ENCODE data around the gene KDELR1. TPM values are rescaled to one million over a fixed set of nuclear protein-coding genes. Genes with fewer than 3 reads are reported as not detected.

KDELR1 gene
- total and polyA plus RNA-seq, 8 donors: 58.7 to 113 (median 83.3) TPM

- DNase-seq (no peak), FAIRE-seq (no peak), ATAC-seq (no peak)
- Histone ChIP-seq H3K4me1 (peaks cover 0 to 4% (median 0%) of the 10 kb centered on the region in 3 donors), H3K36me3 (no peaks in the 10 kb centered on the region), H3K27me3 (no peaks in the 10 kb centered on the region), H3K4me3 (no peak overlapping the region), H3K9me3 (no peaks in the 10 kb centered on the region), H3K27ac (no peak overlapping the region)
- intact Hi-C loops (cut with DNase I): no loop called here
- 92% methylated on average over 14 of the region's 14 CpGs for WGBS, 2 donors
- no peak for TF ChIP-seq CTCF (IDR thresholded peaks at IDR 0.05)
Measured at GRCh38 chr19:48338802-48339503, 52.4 kb downstream of the KDELR1 start.

GRCh38 chr19:48338253-48338755 lies 53.0 kb downstream of the KDELR1 start:
- no peak for ATAC-seq
- Histone ChIP-seq H3K27ac (no peak overlapping the region), H3K4me3 (no peak overlapping the region), H3K4me1 (peaks cover 0 to 6% (median 0%) of the 10 kb centered on the region in 3 donors), H3K36me3 (no peaks in the 10 kb centered on the region), H3K27me3 (no peaks in the 10 kb centered on the region), H3K9me3 (no peaks in the 10 kb centered on the region)
- DNase-seq: peak in 1 of 6 donors; percentile 54
- TF ChIP-seq CTCF (IDR thresholded peaks at IDR 0.05): no peak
- 92 to 95% methylated on average over 14 of the region's 14 CpGs for WGBS, 2 donors
- FAIRE-seq: no peak
- intact Hi-C loops (cut with DNase I): no loop called here

GRCh38 chr19:48333467-48334384 lies 57.6 kb downstream of the KDELR1 start:
- Histone ChIP-seq H3K36me3 (no peaks in the 10 kb centered on the region), H3K4me1 (peaks cover 0 to 22% (median 8%) of the 10 kb centered on the region in 3 donors), H3K4me3 (peak overlapping the region; percentile 11 to 52 (median 26)), H3K27ac (peak overlapping the region; percentile 72 to 96 (median 92)), H3K9me3 (no peaks in the 10 kb centered on the region), H3K27me3 (no peaks in the 10 kb centered on the region)
- WGBS, 2 donors: 5% methylated on average over 53 to 54 of the region's 54 CpGs
- FAIRE-seq (no peak), ATAC-seq (peak; percentile 80 to 87 (median 82)), DNase-seq (peak; percentile 89 to 98 (median 93))
- intact Hi-C loops (cut with DNase I): no loop called here
- TF ChIP-seq CTCF (IDR thresholded peaks at IDR 0.05): peak; percentile 50 to 82 (median 76)

- H3K27ac ChIP-seq: peak overlapping the region; percentile 72 to 96 (median 92)
- peaks cover 0 to 24% (median 8%) of the 10 kb centered on the region in 3 donors for H3K4me1 ChIP-seq
- ATAC-seq: peak; percentile 76 to 83 (median 78)
- WGBS, 2 donors: 0% methylated on average over 25 of the region's 25 CpGs
- FAIRE-seq: peak; percentile 96
- intact Hi-C loops (cut with DNase I): no loop called here
- H3K36me3 ChIP-seq: no peaks in the 10 kb centered on the region
- TF ChIP-seq CTCF (IDR thresholded peaks at IDR 0.05): no peak
- peak overlapping the region; percentile 11 to 52 (median 26) for H3K4me3 ChIP-seq
- no peaks in the 10 kb centered on the region for H3K9me3 ChIP-seq
- peak; percentile 90 to 96 (median 93) for DNase-seq
- H3K27me3 ChIP-seq: no peaks in the 10 kb centered on the region
Measured at GRCh38 chr19:48332662-48333466, 58.5 kb downstream of the KDELR1 start.

Other genes starting within 250 kb of the KDELR1 start
- 10 to 100 TPM; 10.1 to 23.5 (median 17.0) TPM for gene LIG1, start 221.2 kb downstream of the KDELR1 start, total RNA-seq
- 10 to 100 TPM; 42.1 to 78.8 TPM for gene LIG1, start 221.2 kb downstream of the KDELR1 start, polyA plus RNA-seq
- gene ZSWIM9, start 220.9 kb downstream of the KDELR1 start, total RNA-seq: 1 to 10 TPM; 2.8 to 5.9 (median 4.0) TPM
- 1 to 10 TPM; 3.1 to 4.3 TPM for gene ZSWIM9, start 220.9 kb downstream of the KDELR1 start, polyA plus RNA-seq
- gene CARD8, start 135.6 kb downstream of the KDELR1 start, total RNA-seq: 10 to 100 TPM in 5 of 6 donors, 1 to 10 TPM in 1; 8.6 to 26.0 (median 15.1) TPM
- 10 to 100 TPM; 19.4 to 19.8 TPM for gene CARD8, start 135.6 kb downstream of the KDELR1 start, polyA plus RNA-seq
- 1 to 10 TPM in 3 of 6 donors, under 1 TPM in 3; 0.16 to 2.0 (median 0.94) TPM for gene ZNF114, start 121.5 kb downstream of the KDELR1 start, total RNA-seq
- gene ZNF114, start 121.5 kb downstream of the KDELR1 start, polyA plus RNA-seq: under 1 TPM; 0.30 to 0.70 TPM
- gene EMP3, start 66.0 kb downstream of the KDELR1 start, total RNA-seq: 10 to 100 TPM in 2 of 6 donors, 1 to 10 TPM in 4; 2.5 to 14.9 (median 6.4) TPM
- gene EMP3, start 66.0 kb downstream of the KDELR1 start, polyA plus RNA-seq: 10 to 100 TPM; 17.6 to 23.8 TPM
- 1 to 10 TPM; 3.3 to 7.3 (median 4.4) TPM for gene TMEM143, start 27.6 kb downstream of the KDELR1 start, total RNA-seq
- 10 to 100 TPM in 1 of 2 donors, 1 to 10 TPM in 1; 8.0 to 11.2 TPM for gene TMEM143, start 27.6 kb downstream of the KDELR1 start, polyA plus RNA-seq
- gene SYNGR4, start 27.2 kb downstream of the KDELR1 start, total RNA-seq: 1 to 10 TPM in 1 of 6 donors, under 1 TPM in 3, not detected in 2; 0.19 to 1.1 (median 0.25) TPM
- 10 to 100 TPM in 1 of 2 donors, under 1 TPM in 1; 0.91 to 16.4 TPM for gene SYNGR4, start 27.2 kb downstream of the KDELR1 start, polyA plus RNA-seq
- gene GRIN2D, start 2.1 kb upstream of the KDELR1 start, total RNA-seq: under 1 TPM in 5 of 6 donors, not detected in 1; 0.04 to 0.66 (median 0.26) TPM
- gene GRIN2D, start 2.1 kb upstream of the KDELR1 start, polyA plus RNA-seq: under 1 TPM; 0.19 TPM
- gene GRWD1, start 54.4 kb upstream of the KDELR1 start, total RNA-seq: 10 to 100 TPM; 13.0 to 23.1 (median 18.2) TPM
- 10 to 100 TPM in 1 of 2 donors, 1 to 10 TPM in 1; 8.6 to 10.2 TPM for gene GRWD1, start 54.4 kb upstream of the KDELR1 start, polyA plus RNA-seq
- under 1 TPM; 0.20 to 0.56 (median 0.37) TPM for gene KCNJ14, start 64.0 kb upstream of the KDELR1 start, total RNA-seq
- gene KCNJ14, start 64.0 kb upstream of the KDELR1 start, polyA plus RNA-seq: under 1 TPM; 0.49 to 0.59 TPM
- 10 to 100 TPM; 25.4 to 39.2 (median 29.1) TPM for gene CYTH2, start 77.8 kb upstream of the KDELR1 start, total RNA-seq
- gene CYTH2, start 77.8 kb upstream of the KDELR1 start, polyA plus RNA-seq: 10 to 100 TPM; 51.7 to 54.2 TPM
- gene LMTK3, start 120.3 kb upstream of the KDELR1 start, total RNA-seq: 1 to 10 TPM; 2.3 to 4.1 (median 2.8) TPM
- gene LMTK3, start 120.3 kb upstream of the KDELR1 start, polyA plus RNA-seq: 1 to 10 TPM; 4.1 to 7.7 TPM
- under 1 TPM in 5 of 6 donors, not detected in 1; 0.32 to 0.64 (median 0.60) TPM for gene SULT2B1, start 160.6 kb upstream of the KDELR1 start, total RNA-seq
- 1 to 10 TPM; 1.3 to 1.7 TPM for gene SULT2B1, start 160.6 kb upstream of the KDELR1 start, polyA plus RNA-seq
- gene SPACA4, start 215.2 kb upstream of the KDELR1 start, total RNA-seq: not detected
- gene SPACA4, start 215.2 kb upstream of the KDELR1 start, polyA plus RNA-seq: under 1 TPM in 1 of 2 donors, not detected in 1; 0.12 TPM
- gene FAM83E, start 223.5 kb upstream of the KDELR1 start, total RNA-seq: 1 to 10 TPM; 1.2 to 2.9 (median 2.6) TPM
- gene FAM83E, start 223.5 kb upstream of the KDELR1 start, polyA plus RNA-seq: 1 to 10 TPM; 1.8 to 3.4 TPM
- gene RPL18, start 227.6 kb upstream of the KDELR1 start, total RNA-seq: 1,000 to 10,000 TPM in 4 of 6 donors, 100 to 1,000 TPM in 2; 881 to 1,605 (median 1,071) TPM
- gene RPL18, start 227.6 kb upstream of the KDELR1 start, polyA plus RNA-seq: 1,000 to 10,000 TPM; 1,358 to 2,344 TPM
- 10 to 100 TPM in 1 of 6 donors, 1 to 10 TPM in 5; 4.3 to 11.0 (median 6.6) TPM for gene SPHK2, start 228.0 kb upstream of the KDELR1 start, total RNA-seq
- 10 to 100 TPM; 15.9 to 24.0 TPM for gene SPHK2, start 228.0 kb upstream of the KDELR1 start, polyA plus RNA-seq
- 1 to 10 TPM; 3.3 to 8.3 (median 6.5) TPM for gene DBP, start 245.8 kb upstream of the KDELR1 start, total RNA-seq
- gene DBP, start 245.8 kb upstream of the KDELR1 start, polyA plus RNA-seq: 10 to 100 TPM in 1 of 2 donors, 1 to 10 TPM in 1; 4.7 to 11.4 TPM